Naive thymus-derived CD4-positive, alpha-beta T cell (primary cell): ENCODE measurements around the gene KRTAP11-1. TPM values are rescaled to one million over a fixed set of nuclear protein-coding genes. Genes with fewer than 3 reads are reported as not detected.

Source experiments
- ATAC-seq: fragments of 150-1000 bp; cut with Tn5 transposase; 2 replicates; pipeline ENCODE4 v1.10.0; 2021; ENCODE audit warnings: mild to moderate bottlenecking, moderate library complexity
- CTCF ChIA-PET: fragments of 350-600 bp; sonication (Branson Sonifier 250); formaldehyde crosslinking; loops from one replicate; lab custom pipeline; 2021; ENCODE audit warnings: antibody characterized with exemption; lab: Charles Lee
- POLR2A ChIA-PET: fragments of 350-600 bp; sonication (Branson Sonifier 250); formaldehyde crosslinking; loops from one replicate; lab custom pipeline; 2021; ENCODE audit warnings: antibody characterized with exemption, inconsistent platforms; lab: Charles Lee
- DNase-seq, 9 donors: peaks; one replicate each; pipeline versions ENCODE4 v3.0.0 to v3.0.0-alpha.2; 2020 to 2022; ENCODE audit warnings: mixed read lengths in 1 of 9
- H3K27ac ChIP-seq: one replicate; pipeline ENCODE4 v1.7.0; 2013; ENCODE audit warnings: mild to moderate bottlenecking, low read depth, low read length, moderate library complexity
- H3K27me3 ChIP-seq, 2 donors: one replicate each; pipeline ENCODE4 v1.7.0; 2013; ENCODE audit warnings: low read length in 2 of 2, mild to moderate bottlenecking in 2 of 2, moderate library complexity in 2 of 2; ENCODE audit not compliant: control insufficient read depth in 2 of 2, insufficient read depth in 2 of 2
- H3K36me3 ChIP-seq, 3 experiments: 1 replicate in 2 of 3; 2 replicates in 1 of 3; pipeline ENCODE4 v1.7.0; 2013; ENCODE audit warnings: low read length in 3 of 3, mild to moderate bottlenecking in 3 of 3, moderate library complexity in 1 of 3; ENCODE audit not compliant: insufficient read depth in 3 of 3, control insufficient read depth in 2 of 3
- H3K4me1 ChIP-seq, 2 donors: one replicate each; pipeline ENCODE4 v1.7.0; 2013; ENCODE audit warnings: low read length in 2 of 2, mild to moderate bottlenecking in 2 of 2, moderate library complexity in 1 of 2; ENCODE audit not compliant: control insufficient read depth in 2 of 2, insufficient read depth in 2 of 2
- H3K4me3 ChIP-seq: 2 replicates; pipeline ENCODE4 v1.7.0; 2013; ENCODE audit warnings: mild to moderate bottlenecking, low read length
- H3K9me3 ChIP-seq, 3 experiments: 1 replicate in 2 of 3; 2 replicates in 1 of 3; pipeline ENCODE4 v1.7.0; 2013; ENCODE audit warnings: low read length in 3 of 3; ENCODE audit not compliant: control insufficient read depth in 2 of 3
- H3K27ac Mint-ChIP-seq, 9 donors: one replicate each; pipeline ENCODE4 v1.8.0; 2020 to 2022; ENCODE audit warnings: mixed read lengths in 9 of 9, mild to moderate bottlenecking in 8 of 9, moderate library complexity in 5 of 9, inconsistent platforms in 2 of 9
- H3K27me3 Mint-ChIP-seq, 5 donors: one replicate each; pipeline ENCODE4 v1.8.0; 2021 to 2022; ENCODE audit warnings: mixed read lengths in 5 of 5, mild to moderate bottlenecking in 1 of 5
- H3K36me3 Mint-ChIP-seq, 5 donors: one replicate each; pipeline ENCODE4 v1.8.0; 2020 to 2022; ENCODE audit warnings: mixed read lengths in 5 of 5, mild to moderate bottlenecking in 3 of 5, inconsistent platforms in 1 of 5
- H3K4me1 Mint-ChIP-seq, 7 donors: one replicate each; pipeline ENCODE4 v1.8.0; 2020 to 2022; ENCODE audit warnings: mixed read lengths in 7 of 7, mild to moderate bottlenecking in 3 of 7, inconsistent platforms in 1 of 7
- H3K4me3 Mint-ChIP-seq, 10 donors: one replicate each; pipeline ENCODE4 v1.8.0; 2020 to 2022; ENCODE audit warnings: mild to moderate bottlenecking in 10 of 10, mixed read lengths in 10 of 10, moderate library complexity in 6 of 10, inconsistent platforms in 2 of 10
- H3K9me3 Mint-ChIP-seq, 11 donors: one replicate each; pipeline ENCODE4 v1.8.0; 2020 to 2022; ENCODE audit warnings: mixed read lengths in 11 of 11, mild to moderate bottlenecking in 4 of 11, inconsistent platforms in 1 of 11, moderate library complexity in 1 of 11
- intact Hi-C, 2 donors: fragments of 100-400 bp; cut with micrococcal nuclease; formaldehyde crosslinking; loops; one replicate each; pipeline ENCODE4 v1.15.1; 2023
- polyA plus RNA-seq, 2 donors: library from polyadenylated mRNA; unstranded; fragments of 300-500 nt; fragmentation: Illumina TruSeq; gene quantifications; one replicate each; pipeline ENCODE4 v1.2.3, GENCODE V29; 2021
- total RNA-seq, 6 experiments: library from RNA in 5 of 6; stranded (reverse) in 5 of 6; gene quantifications; 1 replicate in 5 of 6; 2 replicates in 1 of 6; pipeline ENCODE4 v1.2.3 and lab custom pipeline; 2021 to 2026

The KRTAP11-1 gene, protein sequence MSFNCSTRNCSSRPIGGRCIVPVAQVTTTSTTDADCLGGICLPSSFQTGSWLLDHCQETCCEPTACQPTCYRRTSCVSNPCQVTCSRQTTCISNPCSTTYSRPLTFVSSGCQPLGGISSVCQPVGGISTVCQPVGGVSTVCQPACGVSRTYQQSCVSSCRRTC
- total RNA-seq = not detected
- polyA plus RNA-seq = not detected
- total RNA-seq (lab: John Stamatoyannopoulos, UW) = not detected

- CTCF ChIA-PET = no interaction called here
- H3K9me3 Mint-ChIP-seq = peaks cover 0 to 7% (median 0%) of the 10 kb centered on the region in 11 donors
- H3K27ac ChIP-seq = no peak within 1 kb of the TSS
- DNase-seq (no peak), ATAC-seq (no peak)
- H3K4me1 ChIP-seq = no peaks in the 10 kb centered on the region
- no peaks in the 10 kb centered on the region for H3K27me3 ChIP-seq
- POLR2A ChIA-PET = no interaction called here
- no peaks in the 10 kb centered on the region for H3K9me3 ChIP-seq
- H3K36me3 ChIP-seq = no peaks in the 10 kb centered on the region
- intact Hi-C loops = no loop called here
- no peak within 1 kb of the TSS for H3K4me3 Mint-ChIP-seq
- no peak within 1 kb of the TSS for H3K4me3 ChIP-seq
- no peaks in the 10 kb centered on the region for H3K36me3 Mint-ChIP-seq
- peaks cover 0 to 28% (median 16%) of the 10 kb centered on the region in 5 donors for H3K27me3 Mint-ChIP-seq
- H3K27ac Mint-ChIP-seq = no peak within 1 kb of the TSS
- no peaks in the 10 kb centered on the region for H3K4me1 Mint-ChIP-seq
These were observed at the start of gene KRTAP11-1 for GRCh38 chr21:30881480-30881879. TSS of gene KRTAP11-1 (minus strand) at chr21:30881580. CDS start at chr21:30881524, 56 bp downstream.

DNA sequence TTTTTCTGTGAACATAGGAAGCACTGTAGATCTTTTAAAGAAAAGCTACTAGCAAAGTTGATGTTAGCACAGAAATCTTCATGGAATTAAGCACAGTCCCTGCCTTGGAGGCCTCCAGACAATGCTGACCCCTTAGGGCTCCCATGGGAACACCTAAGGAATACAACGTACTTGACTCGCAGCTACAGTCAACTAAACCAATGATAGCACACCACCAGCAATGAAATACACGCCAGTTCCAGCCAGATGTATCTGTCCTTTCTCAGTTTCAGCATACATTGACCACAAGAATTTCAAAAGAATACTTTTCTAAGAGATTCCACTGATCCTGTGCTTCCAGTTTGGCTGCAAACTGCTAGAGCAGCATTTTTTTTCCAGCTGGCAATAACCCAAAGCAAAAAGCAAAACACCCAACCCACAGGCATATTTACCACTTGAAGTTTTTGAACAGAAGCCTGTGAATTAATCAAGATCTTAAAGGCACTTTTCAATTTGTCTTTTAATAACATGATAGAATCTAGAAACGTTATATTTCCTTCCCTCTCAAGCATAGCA lies 42.8 kb upstream of the KRTAP11-1 start:
- POLR2A ChIA-PET = no interaction called here

DNA sequence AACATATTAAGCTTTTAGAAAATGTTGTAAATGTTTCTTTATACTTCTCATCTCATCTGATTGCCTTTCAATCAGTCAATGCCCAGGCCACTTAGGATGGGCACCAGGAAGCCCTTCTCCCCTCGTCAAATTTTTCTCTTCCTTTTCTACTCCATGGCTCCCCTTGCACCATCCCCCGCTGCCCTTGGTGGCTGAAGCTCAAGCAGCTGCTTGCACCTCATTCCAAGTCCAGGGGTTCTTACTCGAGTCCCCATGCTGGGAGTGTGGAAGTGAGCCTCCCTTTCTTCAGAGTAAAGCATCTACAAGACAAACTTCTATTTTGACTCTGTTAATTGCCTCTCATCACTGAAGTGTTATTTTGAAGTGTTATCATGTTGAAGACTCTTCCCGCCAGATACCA lies 39.7 kb upstream of the KRTAP11-1 start:
- peaks cover 0 to 13% (median 4%) of the 10 kb centered on the region in 11 donors for H3K9me3 Mint-ChIP-seq
- no peak overlapping the region for H3K27ac ChIP-seq
- no peak overlapping the region for H3K4me3 Mint-ChIP-seq
- no peak for ATAC-seq
- no peaks in the 10 kb centered on the region for H3K4me1 Mint-ChIP-seq
- H3K27me3 Mint-ChIP-seq = peaks cover 10 to 39% (median 28%) of the 10 kb centered on the region in 5 donors
- no peaks in the 10 kb centered on the region for H3K4me1 ChIP-seq
- DNase-seq = no peak
- peaks cover 0 to 4% (median 0%) of the 10 kb centered on the region in 3 experiments for H3K9me3 ChIP-seq
- ChIA-PET CTCF (no interaction called here), POLR2A (no interaction called here)
- intact Hi-C loops = no loop called here
- no peak overlapping the region for H3K27ac Mint-ChIP-seq
- no peaks in the 10 kb centered on the region for H3K36me3 Mint-ChIP-seq
- H3K36me3 ChIP-seq = no peaks in the 10 kb centered on the region
- no peaks in the 10 kb centered on the region for H3K27me3 ChIP-seq
- H3K4me3 ChIP-seq = no peak overlapping the region

More for the DNA sequence above, 42.8 kb upstream of the KRTAP11-1 start:
- H3K4me3 ChIP-seq = no peak overlapping the region
- H3K36me3 ChIP-seq = no peaks in the 10 kb centered on the region
- CTCF ChIA-PET = no interaction called here
- intact Hi-C loops = no loop called here
- Mint-ChIP-seq H3K4me1 (no peaks in the 10 kb centered on the region), H3K27ac (no peak overlapping the region), H3K4me3 (no peak overlapping the region), H3K9me3 (peaks cover 2 to 30% (median 15%) of the 10 kb centered on the region in 11 donors), H3K27me3 (peaks cover 10 to 51% (median 43%) of the 10 kb centered on the region in 5 donors), H3K36me3 (peaks cover 0 to 4% (median 0%) of the 10 kb centered on the region in 5 donors)
- H3K9me3 ChIP-seq = peaks cover 0 to 7% (median 0%) of the 10 kb centered on the region in 3 experiments
- H3K27me3 ChIP-seq = no peaks in the 10 kb centered on the region
- ATAC-seq = no peak
- no peak for DNase-seq
- no peak overlapping the region for H3K27ac ChIP-seq
- H3K4me1 ChIP-seq = no peaks in the 10 kb centered on the region

DNA sequence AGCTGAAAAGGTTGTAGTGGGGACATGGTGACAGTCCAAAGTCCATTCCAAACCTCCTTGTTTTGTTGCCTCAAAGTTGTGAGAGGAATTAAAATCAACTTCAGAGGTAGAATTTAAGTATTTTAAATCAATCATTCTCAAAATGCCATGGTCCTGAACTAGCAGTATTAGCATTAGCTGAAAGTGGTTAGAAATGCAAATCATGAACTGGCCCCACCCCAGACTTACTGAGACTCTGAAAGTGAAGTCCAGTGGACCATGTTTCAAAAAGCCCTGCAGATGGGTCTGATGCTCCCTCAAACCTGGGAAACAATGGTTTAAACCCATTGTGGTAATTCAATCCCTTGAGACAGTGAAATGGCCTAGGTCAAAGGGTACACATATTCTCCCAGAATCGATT lies 36.2 kb upstream of the KRTAP11-1 start:
- H3K4me3 Mint-ChIP-seq = no peak overlapping the region
- intact Hi-C loops = no loop called here

GRCh38 chr21:30900881-30901280 lies 19.5 kb upstream of the KRTAP11-1 start:
- Histone ChIP-seq H3K4me1 (no peaks in the 10 kb centered on the region), H3K9me3 (no peaks in the 10 kb centered on the region), H3K4me3 (no peak overlapping the region), H3K36me3 (no peaks in the 10 kb centered on the region), H3K27me3 (no peaks in the 10 kb centered on the region), H3K27ac (no peak overlapping the region)
- Mint-ChIP-seq H3K36me3 (no peaks in the 10 kb centered on the region), H3K4me1 (no peaks in the 10 kb centered on the region), H3K4me3 (no peak overlapping the region), H3K27ac (no peak overlapping the region), H3K9me3 (peaks cover 0 to 2% (median 0%) of the 10 kb centered on the region in 11 donors), H3K27me3 (peaks cover 16 to 48% (median 42%) of the 10 kb centered on the region in 5 donors)
- ATAC-seq = no peak
- ChIA-PET POLR2A (no interaction called here), CTCF (no interaction called here)
- intact Hi-C loops = no loop called here
- no peak for DNase-seq

More for the DNA sequence above, 36.2 kb upstream of the KRTAP11-1 start:
- no peaks in the 10 kb centered on the region for H3K9me3 ChIP-seq
- Mint-ChIP-seq H3K27me3 (peaks cover 10 to 35% (median 23%) of the 10 kb centered on the region in 5 donors), H3K27ac (no peak overlapping the region), H3K36me3 (no peaks in the 10 kb centered on the region), H3K4me1 (peaks cover 0 to 1% (median 0%) of the 10 kb centered on the region in 7 donors), H3K9me3 (peaks cover 0 to 6% (median 0%) of the 10 kb centered on the region in 11 donors)
- H3K4me3 ChIP-seq = no peak overlapping the region
- no peaks in the 10 kb centered on the region for H3K27me3 ChIP-seq
- H3K4me1 ChIP-seq = no peaks in the 10 kb centered on the region
- H3K27ac ChIP-seq = no peak overlapping the region
- no peaks in the 10 kb centered on the region for H3K36me3 ChIP-seq
- POLR2A ChIA-PET = no interaction called here
- no peak for DNase-seq
- ATAC-seq = no peak
- CTCF ChIA-PET = no interaction called here

- ChIA-PET CTCF (interaction anchor here (0.6 kb wide), 1 partner anchor 13 kb away, joined by 3 read pairs; no protein-coding TSS in a partner anchor), POLR2A (no interaction called here)
- Histone ChIP-seq H3K27ac (no peak overlapping the region), H3K4me1 (no peaks in the 10 kb centered on the region), H3K9me3 (no peaks in the 10 kb centered on the region), H3K4me3 (no peak overlapping the region), H3K36me3 (no peaks in the 10 kb centered on the region), H3K27me3 (no peaks in the 10 kb centered on the region)
- H3K27ac Mint-ChIP-seq = no peak overlapping the region
- no peaks in the 10 kb centered on the region for H3K4me1 Mint-ChIP-seq
- no peaks in the 10 kb centered on the region for H3K36me3 Mint-ChIP-seq
- peaks cover 0 to 11% (median 0%) of the 10 kb centered on the region in 11 donors for H3K9me3 Mint-ChIP-seq
- peaks cover 0 to 16% (median 6%) of the 10 kb centered on the region in 5 donors for H3K27me3 Mint-ChIP-seq
- DNase-seq (no peak), ATAC-seq (no peak)
- H3K4me3 Mint-ChIP-seq = no peak overlapping the region
- intact Hi-C loops = no loop called here
These were observed 1.7 kb upstream of the KRTAP11-1 start for GRCh38 chr21:30882866-30883597.
